T-cell (primary cell): ENCODE data around the gene NOXO1. TPM values are rescaled to one million over a fixed set of nuclear protein-coding genes. Genes with fewer than 3 reads are reported as not detected.

Experiments
- ATAC-seq, 4 experiments: fragments of 200-7000 bp in 3 of 4; fragments of 150-1000 bp in 1 of 4; cut with Tn5 transposase; replicated peaks in 1 of 4; 1 replicate in 3 of 4; 2 replicates in 1 of 4; pipeline ENCODE4 v1.10.0; 2021; ENCODE audit warnings: moderate library complexity in 3 of 4, mild to moderate bottlenecking in 2 of 4, moderate number of reproducible peaks in 1 of 4
- CTCF ChIA-PET, 2 donors: fragments of 300-600 bp; sonication (Branson Sonifier 250); formaldehyde crosslinking; loops; one replicate each; lab custom pipeline; 2022; ENCODE audit warnings: antibody characterized with exemption in 2 of 2; lab: Charles Lee
- POLR2A ChIA-PET, 2 donors: fragments of 300-600 bp; sonication (Branson Sonifier 250); formaldehyde crosslinking; loops; one replicate each; lab custom pipeline; 2022; ENCODE audit warnings: antibody characterized with exemption in 2 of 2; lab: Charles Lee
- DNase-seq, 35 experiments: peaks; one replicate each; pipeline versions ENCODE4 v3.0.0 to v3.0.0-alpha.2; 2013 to 2023
- H3K27ac ChIP-seq: one replicate; pipeline ENCODE4 v1.5.1; 2013; ENCODE audit warnings: low read length
- H3K27me3 ChIP-seq, 2 experiments: replicated peaks in 1 of 2; 1 replicate in 1 of 2; 2 replicates in 1 of 2; pipeline versions ENCODE4 v1.6.1 to v1.7.0; 2013; ENCODE audit warnings: low read length in 1 of 2, mixed read lengths in 1 of 2; ENCODE audit not compliant: control insufficient read depth in 2 of 2, insufficient read depth in 2 of 2; ENCODE audit errors: extremely low read depth in 1 of 2
- H3K36me3 ChIP-seq, 2 donors: 1 replicate in 1 of 2; 2 replicates in 1 of 2; pipeline versions ENCODE4 v1.6.1 to v1.7.0; 2013; ENCODE audit warnings: low read length in 1 of 2; ENCODE audit not compliant: control insufficient read depth in 2 of 2, insufficient read depth in 1 of 2; ENCODE audit errors: extremely low read depth in 1 of 2
- H3K4me1 ChIP-seq, 2 experiments: 1 replicate in 1 of 2; 2 replicates in 1 of 2; pipeline versions ENCODE4 v1.6.1 to v1.7.0; 2013; ENCODE audit warnings: low read length in 2 of 2, mixed read lengths in 1 of 2; ENCODE audit not compliant: insufficient read depth in 2 of 2, control insufficient read depth in 1 of 2; ENCODE audit errors: extremely low read depth in 1 of 2
- H3K4me3 ChIP-seq, 2 donors: 1 replicate in 1 of 2; 2 replicates in 1 of 2; pipeline versions ENCODE4 v1.5.1 to v1.7.0; 2013; ENCODE audit warnings: mild to moderate bottlenecking in 2 of 2, low read length in 1 of 2, moderate library complexity in 1 of 2; ENCODE audit not compliant: control insufficient read depth in 1 of 2; ENCODE audit errors: extremely low read depth in 1 of 2
- H3K9me3 ChIP-seq: 2 replicates; pipeline ENCODE4 v1.7.0; 2013
- H3K27ac Mint-ChIP-seq, 2 donors: one replicate each; pipeline ENCODE4 v1.8.0; 2020 to 2021; ENCODE audit warnings: mild to moderate bottlenecking in 2 of 2, mixed read lengths in 2 of 2
- H3K27me3 Mint-ChIP-seq, 2 donors: one replicate each; pipeline ENCODE4 v1.8.0; 2021 to 2022; ENCODE audit warnings: mixed read lengths in 2 of 2
- H3K36me3 Mint-ChIP-seq: one replicate; pipeline ENCODE4 v1.8.0; 2021; ENCODE audit warnings: mixed read lengths
- H3K4me1 Mint-ChIP-seq, 3 donors: one replicate each; pipeline ENCODE4 v1.8.0; 2020 to 2022; ENCODE audit warnings: mixed read lengths in 3 of 3, mild to moderate bottlenecking in 1 of 3
- H3K4me3 Mint-ChIP-seq, 3 donors: one replicate each; pipeline ENCODE4 v1.8.0; 2020 to 2022; ENCODE audit warnings: mild to moderate bottlenecking in 3 of 3, mixed read lengths in 3 of 3, moderate library complexity in 3 of 3
- H3K9me3 Mint-ChIP-seq, 3 donors: one replicate each; pipeline ENCODE4 v1.8.0; 2020 to 2022; ENCODE audit warnings: mixed read lengths in 3 of 3
- WGBS: methylation state at CpG from one replicate; pipeline ENCODE4 v1.1.5; 2013; ENCODE audit warnings: missing lambda C conversion rate; ENCODE audit not compliant: insufficient coverage; 5-methylcytosine and 5-hydroxymethylcytosine counted together
- total RNA-seq, 35 experiments: library from RNA in 6 of 35; stranded (reverse) in 6 of 35; fragments of 120-200 nt in 1 of 35; gene quantifications; one replicate each; pipeline versions ENCODE4 v1.2.1 to v1.2.4 and lab custom pipeline; 2013 to 2026

NOXO1 gene
- total RNA-seq, 5 donors from 2014 or later (not counting 1 experiment from before 2014, with no cell fraction given) = 0.78 to 2.2 (median 1.3) TPM; not detected in 1

- peak within 1 kb of the TSS; percentile 99 to 100 for H3K27ac Mint-ChIP-seq
- POLR2A ChIA-PET = no interaction called here
- WGBS = under 1% methylated on average over 76 of the region's 78 CpGs
- CTCF ChIA-PET = interaction anchor here in 1 of 2 donors (1.0 kb wide), 1 partner anchor 13 kb away, joined by 4 read pairs; the partner anchor contains the start of gene NDUFB10
- H3K36me3 Mint-ChIP-seq = peaks cover 16% of the 10 kb centered on the region
- no peaks in the 10 kb centered on the region for H3K9me3 Mint-ChIP-seq
- Histone ChIP-seq H3K4me1 (peaks cover 2 to 32% of the 10 kb centered on the region in 2 experiments), H3K27ac (peak within 1 kb of the TSS; percentile 85), H3K36me3 (peaks cover 13 to 28% of the 10 kb centered on the region in 2 donors), H3K27me3 (peaks cover 0 to 41% of the 10 kb centered on the region in 2 experiments), H3K4me3 (peak within 1 kb of the TSS; percentile 72 to 73), H3K9me3 (no peaks in the 10 kb centered on the region)
- peaks cover 18 to 23% (median 21%) of the 10 kb centered on the region in 3 donors for H3K4me1 Mint-ChIP-seq
- H3K27me3 Mint-ChIP-seq = peaks cover 0 to 4% of the 10 kb centered on the region in 2 donors
- DNase-seq = peak; percentile 92 to 98 (median 95)
- peak within 1 kb of the TSS; percentile 92 to 99 (median 95) for H3K4me3 Mint-ChIP-seq
- peak; percentile 95 to 97 (median 96) for ATAC-seq
Observed at GRCh38 chr16:1971796-1972489, 9.3 kb downstream of the NOXO1 start, which contains the start of gene TBL3. TBL3 (plus strand) TSS chr16:1972053; CDS start chr16:1972165, 112 bp downstream.

GRCh38 chr16:1968146-1968953 lies 12.9 kb downstream of the NOXO1 start:
- Mint-ChIP-seq H3K27ac (no peak overlapping the region), H3K36me3 (peaks cover 11% of the 10 kb centered on the region), H3K4me3 (no peak overlapping the region), H3K4me1 (peaks cover 31 to 37% (median 36%) of the 10 kb centered on the region in 3 donors), H3K27me3 (no peaks in the 10 kb centered on the region), H3K9me3 (no peaks in the 10 kb centered on the region)
- 90% methylated on average over 35 of the region's 41 CpGs for WGBS
- Histone ChIP-seq H3K9me3 (no peaks in the 10 kb centered on the region), H3K4me3 (no peak overlapping the region), H3K27ac (no peak overlapping the region), H3K4me1 (peaks cover 7 to 47% of the 10 kb centered on the region in 2 experiments), H3K27me3 (peaks cover 0 to 5% of the 10 kb centered on the region in 2 experiments), H3K36me3 (peaks cover 0 to 3% of the 10 kb centered on the region in 2 donors)
- CTCF ChIA-PET = no interaction called here
- POLR2A ChIA-PET = no interaction called here
- ATAC-seq = no peak
- DNase-seq = no peak

- Mint-ChIP-seq H3K27me3 (no peaks in the 10 kb centered on the region), H3K9me3 (no peaks in the 10 kb centered on the region), H3K4me3 (peak within 1 kb of the TSS; percentile 91 to 93 (median 91)), H3K4me1 (peaks cover 30 to 41% (median 37%) of the 10 kb centered on the region in 3 donors), H3K27ac (peak within 1 kb of the TSS; percentile 95 to 96), H3K36me3 (peaks cover 16% of the 10 kb centered on the region)
- Histone ChIP-seq H3K4me1 (peaks cover 5 to 50% of the 10 kb centered on the region in 2 experiments), H3K36me3 (peaks cover 4 to 20% of the 10 kb centered on the region in 2 donors), H3K27me3 (no peaks in the 10 kb centered on the region), H3K9me3 (no peaks in the 10 kb centered on the region), H3K4me3 (peak within 1 kb of the TSS; percentile 83 to 95), H3K27ac (peak within 1 kb of the TSS; percentile 97)
- 94% methylated on average over 4 of the region's 6 CpGs for WGBS
- POLR2A ChIA-PET = interaction anchor here in 1 of 2 donors (0.5 to 0.6 kb wide), 2 partner anchors 174 to 982 kb away, joined by 3 to 4 read pairs; no protein-coding TSS in a partner anchor
- no peak for ATAC-seq
- CTCF ChIA-PET = interaction anchor here in 1 of 2 donors (0.6 kb wide), 1 partner anchor 10 kb away, joined by 4 read pairs; no protein-coding TSS in a partner anchor
- no peak for DNase-seq
Observed at GRCh38 chr16:1966460-1966859, 14.8 kb downstream of the NOXO1 start, which contains the start of gene RNF151. RNF151 (plus strand) TSS chr16:1966856; CDS start chr16:1966882, 26 bp downstream.

GRCh38 chr16:1965396-1966001 lies 15.8 kb downstream of the NOXO1 start:
- peak overlapping the region; percentile 95 to 96 for H3K27ac Mint-ChIP-seq
- ATAC-seq (peak in 3 of 4 experiments; percentile 2 to 10 (median 6)), DNase-seq (no peak)
- H3K27me3 Mint-ChIP-seq = no peaks in the 10 kb centered on the region
- H3K4me3 Mint-ChIP-seq = peak overlapping the region; percentile 91 to 93 (median 91)
- peaks cover 21% of the 10 kb centered on the region for H3K36me3 Mint-ChIP-seq
- peaks cover 31 to 43% (median 40%) of the 10 kb centered on the region in 3 donors for H3K4me1 Mint-ChIP-seq
- ChIA-PET CTCF (interaction anchor here in 1 of 2 donors (1.0 kb wide), 1 partner anchor 175 kb away, joined by 6 read pairs; no protein-coding TSS in a partner anchor), POLR2A (interaction anchor here (0.5 to 1.4 kb wide), 10 partner anchors 21 to 981 kb away, joined by 3 to 11 read pairs (median 4); partner anchors contain the start of genes ATP6V0C (in 1 of the 2), NUBP2 (in 1 of the 2), PKD1 (in 1 of the 2) and SPSB3 (in 1 of the 2))
- Histone ChIP-seq H3K27me3 (no peaks in the 10 kb centered on the region), H3K4me3 (peak overlapping the region; percentile 83 to 95), H3K36me3 (peaks cover 7 to 26% of the 10 kb centered on the region in 2 donors), H3K27ac (peak overlapping the region; percentile 97), H3K4me1 (peaks cover 12 to 50% of the 10 kb centered on the region in 2 experiments), H3K9me3 (no peaks in the 10 kb centered on the region)
- 19% methylated on average over 23 of the region's 24 CpGs for WGBS
- no peaks in the 10 kb centered on the region for H3K9me3 Mint-ChIP-seq

- Histone ChIP-seq H3K27ac (peak within 1 kb of the TSS; percentile 97), H3K27me3 (no peaks in the 10 kb centered on the region), H3K4me3 (peak within 1 kb of the TSS; percentile 83 to 95), H3K4me1 (peaks cover 12 to 55% of the 10 kb centered on the region in 2 experiments), H3K36me3 (peaks cover 7 to 26% of the 10 kb centered on the region in 2 donors), H3K9me3 (no peaks in the 10 kb centered on the region)
- Mint-ChIP-seq H3K4me1 (peaks cover 37 to 49% (median 45%) of the 10 kb centered on the region in 3 donors), H3K4me3 (peak within 1 kb of the TSS; percentile 91 to 93 (median 91)), H3K36me3 (peaks cover 21% of the 10 kb centered on the region), H3K27ac (peak within 1 kb of the TSS; percentile 95 to 96), H3K9me3 (no peaks in the 10 kb centered on the region), H3K27me3 (no peaks in the 10 kb centered on the region)
- CTCF ChIA-PET = interaction anchor here in 1 of 2 donors (0.7 to 1.0 kb wide), 2 partner anchors 27 to 176 kb away, joined by 3 to 6 read pairs; no protein-coding TSS in a partner anchor
- WGBS = under 1% methylated on average over 87 of the region's 97 CpGs
- ATAC-seq (peak; percentile 86 to 89 (median 88)), DNase-seq (peak; percentile 93 to 100 (median 98))
- POLR2A ChIA-PET = interaction anchor here (0.5 to 1.4 kb wide), 14 partner anchors 20 to 1319 kb away, joined by 3 to 12 read pairs (median 4); partner anchors contain the start of genes ATP6V0C (in 1 of the 2), MSRB1 (in 1 of the 2), NUBP2 (in 1 of the 2) and PKD1 (in 1 of the 2)
Observed at GRCh38 chr16:1964506-1965395, 16.5 kb downstream of the NOXO1 start, which contains the start of gene RPS2. RPS2 (minus strand) TSS chr16:1964826; CDS start chr16:1964625, 201 bp downstream.
